Hypothalamus (tissue), 51 donors: ENCODE data around the gene GALNT7.
A peak's percentile ranks its signal among the peaks of the same experiment; 100 is the strongest.
"Not testable (repeated sequence)": the region's sequence is repeated elsewhere in the genome, so short reads cannot be mapped to it uniquely, and the experiment has no call there.

ENCODE experiments used
- DNase-seq, 51 donors: peaks; one replicate each; lab custom pipeline; 2025; lab: John Stamatoyannopoulos, UW

Gene GALNT7

DNA sequence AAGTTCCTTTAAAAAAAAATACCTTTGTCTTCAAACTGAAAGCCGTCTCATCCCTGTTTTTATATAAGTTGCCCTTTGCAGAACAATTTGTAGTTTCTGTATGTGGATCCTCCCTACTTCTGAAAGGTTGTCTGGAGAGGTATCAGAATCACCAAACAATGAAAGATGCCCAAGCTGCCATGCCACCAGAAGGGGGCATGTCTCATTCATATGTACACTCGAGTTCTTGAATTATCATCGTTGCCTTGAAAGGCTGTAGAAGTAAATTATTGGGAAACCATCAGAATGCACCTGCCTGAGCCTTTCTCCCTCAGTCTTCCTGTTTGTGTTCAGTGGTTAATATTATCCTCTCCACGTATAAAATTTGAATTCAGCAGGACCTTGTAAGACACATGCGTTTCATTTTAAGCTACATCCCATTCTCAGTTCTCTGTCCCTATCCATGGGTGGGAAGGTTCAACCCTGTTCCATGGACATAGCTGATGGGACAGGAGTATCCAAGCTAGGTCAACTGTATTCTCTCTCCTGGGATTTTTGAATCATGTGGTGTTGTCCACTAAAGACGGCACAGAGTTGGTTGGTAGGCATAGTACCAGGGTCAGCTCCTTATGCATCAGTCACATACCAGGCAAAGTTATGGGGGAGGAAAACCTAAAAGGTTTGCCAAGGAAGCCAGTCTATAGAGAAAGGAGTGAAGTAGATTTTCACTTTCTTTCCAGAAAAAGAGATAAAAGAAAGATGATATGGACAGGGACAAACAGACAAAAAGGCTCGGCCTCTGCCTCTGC is 24.0 kb downstream of the GALNT7 start:
- DNase-seq, result no peak

DNA sequence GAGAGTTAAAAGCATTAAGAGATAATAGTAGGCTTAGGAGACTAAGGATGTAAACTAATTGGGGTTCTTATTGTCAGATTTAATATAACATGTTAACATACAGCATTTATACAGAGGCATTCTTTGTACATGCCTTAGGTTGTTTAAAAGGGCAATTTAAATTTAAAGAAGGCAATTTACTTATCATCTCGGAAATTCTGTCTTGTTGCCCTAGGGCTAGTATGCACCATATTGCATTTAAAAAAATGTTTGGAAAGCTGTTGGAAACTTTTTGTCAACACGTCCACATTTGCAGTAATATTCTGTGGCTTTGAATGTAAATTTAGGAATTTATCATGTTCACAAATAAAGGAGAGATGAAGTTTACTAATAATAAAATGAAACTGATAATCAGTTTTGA is 25.5 kb downstream of the GALNT7 start:
- no peak for DNase-seq

DNA sequence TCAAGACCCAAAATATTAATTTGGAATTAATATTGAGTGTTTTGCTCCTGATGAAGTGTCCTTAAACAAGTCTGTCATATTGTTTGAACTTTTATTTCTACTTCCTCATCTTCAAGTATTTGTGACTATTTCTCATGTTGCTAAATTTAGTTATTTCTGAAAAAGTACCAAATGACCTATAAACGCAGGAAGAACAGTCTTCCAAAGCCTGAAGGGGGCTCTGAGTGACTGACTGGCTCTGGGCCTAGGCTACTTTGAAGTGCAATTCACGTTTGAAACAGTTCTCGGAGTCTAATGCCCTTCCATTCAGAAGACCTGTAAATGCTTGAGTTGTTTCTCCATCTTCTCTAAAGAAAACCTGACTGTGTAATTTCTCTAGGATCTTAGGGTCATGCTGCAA is 26.5 kb downstream of the GALNT7 start:
- peak in 5 of 51 donors; percentile 0 to 24 (median 10) for DNase-seq

DNA sequence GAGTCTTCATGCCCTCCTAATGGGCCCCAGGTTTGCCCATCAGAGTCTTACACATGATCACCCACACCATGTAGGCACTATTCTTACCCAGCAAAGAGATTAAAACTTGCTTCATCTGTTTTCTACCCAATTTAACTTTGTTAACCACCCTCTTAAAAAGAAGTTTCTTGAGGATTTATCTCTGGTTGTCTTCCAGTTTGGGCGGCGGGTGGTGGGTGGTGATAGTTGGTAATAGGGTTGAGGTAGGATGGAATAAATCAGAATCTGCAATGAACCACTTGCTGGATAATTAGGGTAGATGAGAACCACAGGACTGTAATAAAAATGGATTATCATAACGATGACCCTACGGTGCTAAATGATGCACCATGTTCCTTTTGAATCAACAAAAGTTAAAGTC is 30.9 kb downstream of the GALNT7 start:
- no peak for DNase-seq

DNA sequence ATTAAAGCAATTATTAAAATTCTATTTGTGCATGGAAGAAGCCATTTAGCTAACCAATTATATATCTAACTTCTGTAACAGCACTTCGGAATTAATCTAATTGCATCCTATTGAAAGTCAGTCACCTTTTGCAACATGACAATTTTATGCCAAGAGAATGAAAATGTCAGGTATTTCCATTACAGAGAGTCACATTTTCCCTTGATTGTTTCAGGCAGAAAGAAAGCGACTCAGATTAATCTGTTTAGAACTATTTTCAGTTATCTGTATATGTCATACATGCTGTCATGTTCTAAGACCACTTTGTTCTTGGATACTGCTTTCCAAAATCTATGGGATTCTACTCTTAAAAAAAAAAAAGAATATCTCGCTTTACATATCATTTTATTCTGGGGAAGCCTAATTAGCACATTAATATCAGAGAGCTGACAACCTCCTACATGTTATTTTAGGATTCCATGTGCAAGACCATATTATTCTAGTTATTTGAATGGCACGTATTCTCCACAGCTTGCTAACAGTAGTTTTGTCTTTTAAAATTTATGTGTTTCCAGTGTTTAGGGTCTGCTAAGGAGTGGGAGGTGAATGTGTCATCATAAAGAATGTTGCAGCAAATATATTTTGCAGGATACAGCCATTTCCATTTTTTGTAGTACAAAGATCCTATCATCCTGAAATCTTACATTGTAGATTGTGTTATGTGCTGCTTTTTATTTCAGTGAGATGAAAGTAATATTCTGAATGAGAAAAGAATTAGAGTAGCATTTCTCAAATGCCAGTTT is 31.7 kb downstream of the GALNT7 start:
- DNase-seq, result no peak

DNA sequence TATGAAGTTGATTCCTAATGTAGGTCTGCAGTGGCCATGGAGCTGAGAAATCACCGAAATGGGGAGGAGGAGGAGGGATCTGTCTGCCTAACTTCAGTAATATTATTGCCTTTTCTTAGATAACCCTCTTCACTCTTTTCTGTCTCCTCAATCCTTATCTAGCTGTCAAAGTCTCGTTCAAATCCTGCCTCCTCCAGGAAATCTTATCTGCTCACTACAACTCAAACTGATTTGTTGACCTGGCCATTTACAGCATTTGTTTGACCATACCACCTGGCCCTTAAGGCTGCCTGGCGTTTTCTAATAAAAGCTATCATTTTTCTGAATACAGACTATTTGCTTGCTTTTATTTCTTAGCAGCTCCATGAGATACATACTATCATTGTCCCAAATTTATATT is 33.8 kb downstream of the GALNT7 start:
- no peak for DNase-seq

DNA sequence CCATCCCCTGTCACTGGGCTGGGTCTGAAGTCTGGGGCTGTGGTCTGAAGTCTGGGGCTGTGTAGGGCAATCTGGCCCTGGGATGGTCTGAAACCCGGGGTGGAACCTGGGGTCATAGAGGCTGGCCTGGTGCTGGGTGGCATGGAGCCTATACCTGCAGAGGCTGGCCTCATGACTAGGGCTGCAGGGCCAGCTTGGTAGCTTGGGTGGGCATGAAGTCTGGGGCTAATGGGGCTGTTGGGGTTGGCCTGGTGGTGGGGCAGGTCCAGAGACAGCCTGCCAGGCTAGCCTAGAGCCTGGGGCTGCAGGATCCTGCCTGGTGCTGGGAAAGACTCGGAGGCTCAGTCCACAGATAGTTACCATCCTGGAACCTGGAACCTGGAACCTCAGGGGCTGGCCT is 37.0 kb downstream of the GALNT7 start:
- DNase-seq, result peak in 1 of 51 donors; percentile 0

DNA sequence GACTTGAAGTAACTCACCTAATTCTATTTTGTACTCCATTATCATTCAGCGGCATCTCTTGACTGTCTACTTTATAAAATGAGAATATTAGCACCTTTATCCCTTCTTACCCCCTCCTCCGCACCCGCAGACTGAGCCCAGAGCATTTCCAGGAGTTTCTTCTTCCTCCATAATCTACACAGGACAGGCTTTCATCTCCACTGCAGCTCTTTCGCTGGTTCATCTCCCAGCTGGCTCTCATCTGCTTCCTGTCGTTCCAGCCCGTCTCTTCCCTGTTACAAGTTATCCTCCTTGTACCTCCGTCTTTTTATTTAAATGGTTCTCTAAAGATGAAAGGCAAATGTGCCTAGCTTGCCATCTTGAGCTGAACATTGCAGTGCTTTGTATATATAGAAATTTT is 39.8 kb downstream of the GALNT7 start:
- no peak for DNase-seq

DNA sequence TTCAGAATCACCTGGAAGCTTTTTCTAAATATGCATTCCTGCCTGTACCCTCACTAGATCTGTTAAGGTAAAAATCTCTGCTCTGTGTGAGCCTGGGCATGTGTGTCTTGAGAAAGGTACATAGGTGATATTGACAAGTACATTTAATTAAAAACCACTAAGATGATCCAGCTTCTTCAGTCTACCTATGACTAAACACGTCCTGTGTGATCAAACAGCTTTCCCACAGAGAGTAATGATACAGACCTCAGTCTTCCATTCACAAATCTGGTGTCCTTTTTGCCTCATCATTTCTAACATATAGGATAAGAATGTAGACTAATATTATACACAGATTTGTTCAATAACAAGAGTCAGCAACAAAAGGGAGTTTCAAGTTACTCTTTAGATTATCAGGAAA is 42.6 kb downstream of the GALNT7 start:
- DNase-seq, result no peak

DNA sequence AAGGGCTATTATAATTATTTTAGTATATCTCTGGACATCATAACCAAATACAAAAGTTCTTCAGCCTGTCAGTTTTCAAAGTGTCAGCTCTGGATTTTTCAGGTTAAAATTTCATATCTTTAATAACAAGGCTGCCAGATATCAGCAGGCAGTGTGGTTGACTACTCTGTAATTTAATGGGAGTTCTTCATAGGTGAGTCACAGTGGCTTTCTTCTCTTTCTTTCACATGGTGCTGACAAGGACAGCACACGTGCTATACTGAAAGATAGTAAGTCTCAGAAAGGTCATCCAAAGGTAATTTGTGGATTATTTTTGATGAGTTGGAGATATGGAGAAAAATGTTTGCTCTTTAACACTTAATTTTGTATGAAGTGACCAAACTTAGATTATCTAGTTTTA is 43.2 kb downstream of the GALNT7 start:
- DNase-seq, result no peak

DNA sequence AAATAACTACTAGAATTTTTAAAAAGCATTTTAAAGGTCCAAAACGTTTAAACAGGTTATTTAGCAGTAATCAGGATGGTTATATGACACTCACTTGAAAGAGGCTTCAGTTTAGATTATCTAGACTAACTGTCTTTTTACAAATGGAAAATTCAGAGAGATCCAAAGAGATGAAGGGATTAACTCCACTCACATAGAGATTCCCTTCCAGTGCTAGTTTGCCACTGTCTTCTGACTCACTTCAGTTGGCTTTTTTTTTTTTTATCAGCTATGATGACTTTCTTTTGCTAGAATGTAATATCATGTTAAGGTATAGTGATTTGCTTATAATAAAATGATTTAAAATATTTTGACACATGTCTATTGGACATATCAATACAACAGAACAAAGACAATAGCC is 43.8 kb downstream of the GALNT7 start:
- DNase-seq, result no peak

DNA sequence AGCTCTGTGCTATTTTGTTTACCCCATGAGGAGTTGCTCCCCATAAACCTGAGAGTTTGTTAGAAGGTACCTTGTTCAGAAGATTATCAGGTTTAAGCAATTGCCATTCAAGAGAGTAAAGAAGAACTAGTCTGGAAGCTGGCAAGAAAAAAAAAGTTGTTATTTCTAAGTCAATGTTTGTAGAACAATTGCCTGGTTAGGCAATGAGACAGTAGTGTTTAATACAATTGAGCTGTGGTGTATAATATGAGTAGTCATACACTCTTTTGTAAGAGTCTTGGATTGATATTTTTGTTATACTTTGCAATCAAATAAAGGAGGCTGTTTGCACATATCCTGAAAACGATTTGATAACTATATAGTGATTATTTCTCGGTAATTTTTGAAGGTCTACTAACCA is 44.7 kb downstream of the GALNT7 start:
- no peak for DNase-seq

DNA sequence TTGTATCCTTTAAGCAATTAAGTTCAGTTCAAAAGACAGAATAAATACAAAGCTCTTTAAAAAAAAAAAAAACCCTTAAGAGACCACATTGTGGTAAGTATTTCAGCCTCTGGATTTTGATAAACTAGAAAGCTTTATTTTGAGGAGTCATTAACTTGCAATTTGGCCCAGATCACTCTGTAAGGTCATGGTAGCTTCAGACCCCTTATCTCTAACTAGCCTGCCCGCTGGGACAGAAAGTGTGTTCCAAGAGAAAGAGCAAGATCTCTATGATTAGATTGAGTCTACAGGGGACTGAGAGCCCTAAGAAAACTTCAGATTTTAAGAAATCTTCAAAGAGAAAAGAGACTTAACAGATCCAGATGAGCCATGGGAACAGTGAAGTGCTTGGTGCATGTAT is 45.6 kb downstream of the GALNT7 start:
- no peak for DNase-seq

DNA sequence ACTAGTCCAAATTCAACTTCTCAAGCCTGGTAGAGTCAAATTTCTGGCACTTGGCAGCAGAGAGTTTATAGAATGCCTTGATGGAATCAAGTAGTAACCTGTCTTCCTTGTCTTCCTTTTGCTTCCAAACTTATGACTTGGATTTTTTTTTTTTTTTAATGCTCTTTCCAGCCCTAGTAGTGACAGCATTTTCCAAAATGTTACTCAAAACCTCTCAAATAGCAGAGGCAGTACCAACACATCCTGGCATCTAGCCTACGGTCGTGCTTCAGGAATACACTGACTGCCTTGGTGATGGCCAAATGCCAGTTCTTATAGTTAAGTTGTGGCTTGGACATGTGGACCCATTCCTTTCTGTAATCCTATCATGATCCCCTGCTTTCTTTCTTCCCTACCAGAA is 46.0 kb downstream of the GALNT7 start:
- DNase-seq, result peak in 1 of 51 donors; percentile 13

DNA sequence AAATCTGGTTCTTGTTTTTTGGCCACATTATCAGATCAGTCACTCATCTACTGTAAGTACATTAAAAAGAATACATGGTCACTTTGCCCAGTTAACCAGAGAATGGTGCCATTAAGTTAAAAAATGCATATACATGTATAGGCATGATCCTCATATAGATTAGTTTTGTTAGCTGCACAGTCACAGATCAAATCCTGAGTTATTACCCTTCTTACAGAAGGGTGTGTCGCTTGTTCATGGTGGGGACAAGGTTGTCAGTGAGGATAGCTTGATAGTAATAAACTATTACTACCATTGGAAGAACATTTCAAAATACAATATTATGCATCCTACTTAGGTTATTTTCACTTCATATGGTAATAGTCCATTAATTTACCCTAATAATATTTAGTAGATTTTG is 48.5 kb downstream of the GALNT7 start:
- no peak for DNase-seq

DNA sequence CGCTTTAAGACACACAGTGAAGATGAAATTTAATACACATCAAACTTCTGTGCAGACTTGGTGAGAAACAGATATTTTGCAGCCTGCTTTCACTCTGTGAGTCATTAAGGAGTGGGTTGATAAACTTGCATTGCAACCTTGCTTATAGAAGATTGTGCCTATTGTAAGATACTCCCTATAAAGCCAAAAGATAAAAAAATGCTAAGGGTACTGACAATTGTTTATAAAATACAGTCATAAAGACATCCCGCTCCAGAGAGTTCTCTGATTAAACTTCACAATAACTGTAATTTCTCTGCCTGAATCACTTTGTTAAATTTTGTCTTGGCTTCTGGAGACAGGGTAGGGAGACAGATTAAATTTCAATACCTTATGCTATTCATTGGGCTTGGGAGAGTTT is 49.1 kb downstream of the GALNT7 start:
- no peak for DNase-seq

DNA sequence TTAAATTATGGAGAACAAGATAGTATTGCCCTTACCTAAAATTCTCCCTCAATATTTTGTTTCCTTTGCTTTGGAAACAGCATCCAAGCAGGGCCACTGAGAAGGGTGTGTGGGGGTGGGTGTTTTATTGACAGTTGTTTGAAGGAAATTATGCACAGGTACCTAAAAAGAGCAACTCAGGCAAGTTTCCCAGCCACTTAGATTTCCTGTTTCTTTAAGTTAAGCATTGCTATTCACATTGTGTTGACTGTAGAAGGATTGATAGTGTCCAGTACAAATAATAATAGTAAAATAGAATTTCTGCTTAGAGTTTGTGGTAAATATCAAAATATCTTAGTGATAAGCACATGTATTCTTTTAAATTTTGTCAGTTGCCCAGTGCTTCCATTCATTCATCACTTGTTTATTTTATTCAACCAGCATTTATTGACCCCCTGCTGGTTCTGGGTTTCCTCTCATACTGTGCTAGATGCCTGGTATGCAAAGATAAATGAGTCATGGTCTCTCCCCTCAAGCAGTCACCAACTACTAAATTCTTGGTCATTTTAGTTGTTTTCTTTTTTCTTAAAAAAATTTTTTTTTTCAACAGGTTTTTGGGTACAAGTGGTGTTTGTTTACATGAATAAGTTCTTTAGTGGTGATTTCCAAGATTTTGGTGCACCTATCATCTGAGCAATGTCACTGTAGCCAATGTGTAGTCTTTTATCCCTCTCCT is 50.0 kb downstream of the GALNT7 start:
- no peak for DNase-seq

DNA sequence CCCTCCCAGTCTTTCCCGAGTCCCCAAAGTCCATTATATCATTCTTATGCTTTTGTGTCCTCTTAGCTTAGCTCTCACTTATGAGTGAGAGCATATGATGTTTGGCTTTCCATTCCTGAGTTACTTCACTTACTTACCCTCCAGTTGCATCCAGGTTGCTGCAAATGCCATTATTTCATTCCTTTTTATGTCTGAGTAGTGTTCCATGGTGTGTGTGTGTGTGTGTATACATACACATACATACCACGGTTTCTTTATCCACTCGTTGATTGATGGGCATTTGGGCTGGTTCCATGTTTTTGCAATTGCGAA is 50.5 kb downstream of the GALNT7 start:
- DNase-seq, result not testable (repeated sequence)

DNA sequence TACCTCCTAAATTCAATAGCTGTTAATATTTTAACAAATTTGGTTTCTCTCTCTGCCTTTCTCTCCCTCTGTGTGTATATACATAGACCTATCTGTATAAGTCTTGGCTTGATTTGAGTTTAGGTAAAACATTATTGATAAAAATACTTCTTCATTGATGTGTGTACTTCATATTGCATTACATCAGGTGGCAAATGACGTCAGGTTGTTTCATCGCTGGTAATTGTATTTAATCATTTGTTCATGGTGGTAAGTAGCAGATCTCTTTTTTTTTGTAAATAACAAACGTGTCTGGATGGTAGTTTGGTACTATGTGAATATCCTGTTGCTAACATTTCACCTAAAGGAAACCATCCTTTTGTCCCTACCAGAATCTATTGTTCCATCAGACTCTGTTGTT is 55.1 kb downstream of the GALNT7 start:
- DNase-seq, result no peak

DNA sequence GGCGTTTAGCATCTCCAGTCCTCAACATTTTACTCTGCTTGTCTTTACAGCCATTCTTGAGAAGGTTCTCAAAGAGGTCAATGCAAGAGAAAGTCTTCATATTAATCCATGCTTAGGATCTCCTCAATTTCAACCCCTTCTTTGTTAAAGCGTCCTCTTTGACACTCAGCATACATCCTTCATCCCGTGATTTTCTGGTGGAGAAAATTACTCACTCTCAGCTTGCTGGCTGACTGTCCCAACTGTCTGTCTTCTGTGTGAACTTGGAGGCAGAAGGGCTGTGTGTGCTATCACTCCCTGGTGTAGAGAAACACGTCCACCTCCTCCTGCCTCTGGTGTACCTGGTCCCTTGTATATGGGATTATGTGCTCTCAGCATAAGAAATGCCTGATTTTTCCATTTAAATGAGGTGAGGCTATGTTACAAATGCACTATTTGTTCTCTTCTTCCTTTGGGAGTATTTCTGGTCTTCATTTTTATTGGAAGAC is 57.8 kb downstream of the GALNT7 start:
- no peak for DNase-seq

DNA sequence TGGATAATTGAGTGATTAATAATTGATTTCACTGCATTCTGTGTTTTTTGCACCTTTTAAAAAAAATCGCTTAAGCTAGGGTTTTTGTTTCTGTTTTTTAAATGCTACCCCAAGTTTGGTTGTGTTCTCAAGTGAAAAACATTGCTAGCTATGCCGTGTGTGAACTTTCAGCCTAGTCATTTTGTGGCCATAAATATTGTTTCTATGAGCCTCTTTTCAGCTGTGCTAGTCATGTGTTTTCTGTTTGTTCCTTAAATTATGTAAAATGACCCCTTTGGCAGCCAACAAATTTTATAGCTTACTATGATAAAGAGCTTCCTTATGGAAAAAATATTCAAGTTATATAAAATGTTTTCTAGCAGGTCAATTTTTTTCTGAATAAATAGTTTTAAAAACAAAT is 59.1 kb downstream of the GALNT7 start:
- no peak for DNase-seq

DNA sequence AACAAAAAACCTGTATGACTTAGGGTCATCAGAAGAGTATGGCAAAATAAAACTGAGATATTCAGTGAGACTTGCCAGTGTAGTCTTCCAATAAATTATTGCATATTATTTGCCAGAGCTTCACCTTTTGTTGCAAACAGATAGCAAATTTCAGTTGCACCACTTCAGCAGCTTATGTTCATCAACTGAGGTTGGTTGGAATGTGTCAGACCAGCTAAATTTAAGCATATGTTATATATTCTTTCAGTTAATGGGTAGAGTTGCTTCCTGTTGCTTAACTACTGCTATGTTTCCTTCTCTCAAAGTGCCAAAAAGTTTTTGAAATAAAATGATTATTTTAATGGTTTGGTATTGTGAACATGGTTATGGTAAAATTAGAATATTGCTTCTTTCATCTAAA is 61.5 kb downstream of the GALNT7 start:
- DNase-seq, result no peak
